C4-2B (cell line): ENCODE data around the gene SERPINB10.

ENCODE experiments used
- H3K27ac ChIP-seq: fragments of 450-650 bp; 2 replicates; pipeline ENCODE4 v1.5.1; 2017
- CTCF ChIP-seq: fragments of 450-650 bp; conservative IDR thresholded peaks from 2 replicates; pipeline ENCODE4 v1.5.1; 2017; ENCODE audit warnings: mild to moderate bottlenecking
- ZFX ChIP-seq: fragments of 450-650 bp; IDR thresholded peaks from 2 replicates; pipeline ENCODE4 v1.6.1; 2017

SERPINB10 gene

GRCh38 chr18:63892566-63892965, 15.2 kb upstream of the SERPINB10 start:
- no peak overlapping the region for H3K27ac ChIP-seq
- TF ChIP-seq CTCF (no peak), ZFX (no peak)

DNA sequence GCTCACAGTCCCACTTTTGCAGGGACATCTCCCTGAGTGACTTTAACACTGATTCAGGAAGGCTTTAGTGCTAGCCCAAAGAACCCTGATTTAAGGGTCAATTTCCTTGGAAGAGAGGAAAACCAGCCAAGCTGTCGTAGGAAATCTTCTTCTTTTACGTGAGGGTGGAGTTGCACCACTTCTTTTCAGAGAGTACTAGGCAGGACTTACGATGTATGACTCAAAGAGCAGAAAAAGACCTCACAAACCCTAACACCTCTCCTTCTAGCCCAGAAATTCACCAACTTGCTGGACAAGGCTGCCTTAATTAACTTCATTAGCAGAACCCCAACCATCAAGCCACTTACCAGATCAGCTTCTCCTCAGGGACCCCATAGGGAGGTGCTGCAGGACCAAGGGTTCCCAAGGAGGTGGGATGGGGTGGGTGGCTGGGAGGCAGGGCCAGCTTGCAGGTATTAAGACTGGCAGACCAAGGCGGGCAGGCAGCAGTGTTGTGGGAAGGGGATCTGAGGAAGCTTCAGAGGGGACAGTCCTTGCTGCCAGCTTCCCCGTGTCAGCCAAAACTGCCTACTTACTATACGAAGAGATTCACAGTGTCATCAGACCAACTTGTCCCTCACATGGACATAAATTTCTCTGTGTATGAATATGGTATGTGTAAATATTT, 13.5 kb upstream of the SERPINB10 start:
- no peak overlapping the region for H3K27ac ChIP-seq
- TF ChIP-seq CTCF (no peak), ZFX (no peak)

- no peak for TF ChIP-seq ZFX
- H3K27ac ChIP-seq, result no peak overlapping the region
These were observed 12.6 kb upstream of the SERPINB10 start for GRCh38 chr18:63895190-63895589.

GRCh38 chr18:63897072-63897471, 10.7 kb upstream of the SERPINB10 start:
- TF ChIP-seq CTCF, result no peak
- TF ChIP-seq ZFX, result no peak

DNA sequence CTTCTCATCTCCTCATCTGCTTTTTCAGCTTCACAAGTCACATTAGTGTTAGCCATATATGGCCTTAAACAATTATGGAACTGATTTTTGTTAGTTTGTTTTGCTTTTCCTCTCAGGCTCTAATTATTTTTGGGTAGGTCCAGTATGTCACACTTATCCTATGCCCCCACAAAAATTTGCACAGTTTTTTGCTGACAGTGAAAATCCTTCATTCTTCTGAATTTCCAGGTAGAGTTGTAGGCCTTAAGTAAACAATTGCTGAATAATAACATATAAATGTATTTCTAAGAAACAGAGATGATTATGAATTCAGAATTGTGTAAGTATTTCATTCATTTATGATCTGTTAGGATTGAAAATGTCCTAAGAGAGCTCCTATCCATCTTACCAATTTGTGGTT, 8.6 kb upstream of the SERPINB10 start:
- H3K27ac ChIP-seq, result no peak overlapping the region
- TF ChIP-seq CTCF (no peak), ZFX (no peak)

More at GRCh38 chr18:63897072-63897471, 10.7 kb upstream of the SERPINB10 start:
- no peak overlapping the region for H3K27ac ChIP-seq

GRCh38 chr18:63903851-63904570, 3.7 kb upstream of the SERPINB10 start:
- TF ChIP-seq ZFX (no peak), CTCF (no peak)
- H3K27ac ChIP-seq, result no peak overlapping the region

DNA sequence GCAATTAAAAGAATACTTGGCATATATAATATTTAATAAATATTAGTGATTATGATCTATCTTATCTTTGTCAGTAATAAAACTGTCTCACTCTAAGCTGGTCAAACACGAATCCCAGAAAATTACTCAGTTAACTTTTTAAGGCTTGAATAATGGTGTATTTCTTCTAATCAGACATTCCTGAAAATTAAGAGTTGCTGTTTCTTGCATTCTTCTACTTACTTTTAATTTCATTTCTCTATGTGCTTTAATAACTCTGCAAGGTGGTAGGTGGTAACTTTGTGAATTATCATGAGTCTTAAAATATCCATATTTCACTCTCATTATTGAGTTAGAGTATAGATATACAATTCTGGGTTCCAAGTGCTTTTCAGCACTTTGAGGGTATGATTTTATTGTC, 3.1 kb upstream of the SERPINB10 start:
- TF ChIP-seq ZFX (no peak), CTCF (no peak)
- H3K27ac ChIP-seq, result no peak overlapping the region
